Glomerular visceral epithelial cell (primary cell): Measurements from ENCODE around the gene PELO.
A peak's percentile ranks its signal among the peaks of the same experiment; 100 is the strongest.

Experiments
- DNase-seq: peaks from one replicate; pipeline ENCODE4 v3.0.0-alpha.2; 2016; ENCODE audit errors: extremely low spot score

The PELO gene

GRCh38 chr5:52831786-52832511, 44.2 kb downstream of the PELO start:
- DNase-seq, result no peak

GRCh38 chr5:52834320-52834719, 46.6 kb downstream of the PELO start:
- no peak for DNase-seq

GRCh38 chr5:52837068-52837467, 49.4 kb downstream of the PELO start:
- peak; percentile 74 for DNase-seq
